HCT116 (cell line): ENCODE measurements around the gene ASGR2. TPM values are rescaled to one million over a fixed set of nuclear protein-coding genes. Genes with fewer than 3 reads are reported as not detected.

Source experiments
- ATAC-seq: fragments of 200-7000 bp; cut with Tn5 transposase; 2 replicates; pipeline ENCODE4 v1.9.1; 2020; ENCODE audit warnings: mild to moderate bottlenecking, moderate library complexity
- BruUV-seq: library from RNA; stranded (reverse); fragments of 400-500 nt; replicated peaks from 2 replicates; lab custom pipeline; 2021; lab: Mats Ljungman, UMichigan
- CTCF ChIA-PET: fragments of 300-600 bp; sonication (Branson Sonifier 250); formaldehyde crosslinking; loops from one replicate; lab custom pipeline; 2021; ENCODE audit warnings: antibody characterized with exemption; lab: Charles Lee
- POLR2A ChIA-PET: fragments of 300-600, 350-600 bp; sonication (Branson Sonifier 250); formaldehyde crosslinking; loops from one replicate; lab custom pipeline; 2021; ENCODE audit warnings: antibody characterized with exemption; lab: Charles Lee
- RAD21 ChIA-PET, 2 experiments: fragments of 300-600 bp; sonication (Branson Sonifier 250); formaldehyde crosslinking; loops; one replicate each; lab custom pipeline; 2023; ENCODE audit warnings: low total read pairs in 2 of 2; ENCODE audit not compliant: uncharacterized antibody in 2 of 2, unreplicated experiment in 2 of 2, low non-redundant PET in 1 of 2; lab: Charles Lee
- DNase-seq: peaks from one replicate; pipeline ENCODE4 v3.0.0-alpha.2; 2010; ENCODE audit warnings: low read depth, low spot score
- H2AFZ ChIP-seq: fragments of 200-600 bp; shearing (Covaris generic), sonication (generic); 2 replicates; pipeline ENCODE4 v1.6.1; 2017; ENCODE audit warnings: low read depth, mixed run types, mixed read lengths, antibody characterized with exemption, low read length; ENCODE audit not compliant: poor library complexity, severe bottlenecking
- H3K27ac ChIP-seq: 2 replicates; pipeline ENCODE4 v1.5.1; 2012; ENCODE audit warnings: low read depth, low read length
- H3K27me3 ChIP-seq: fragments of 200-600 bp; sonication (generic); 2 replicates; pipeline ENCODE4 v1.6.1; 2016; ENCODE audit warnings: mixed run types, low read length, mixed read lengths; ENCODE audit not compliant: insufficient read depth
- H3K36me3 ChIP-seq, 2 experiments: fragments of 200-500 bp in 1 of 2; fragments of 200-600 bp in 1 of 2; sonication (Bioruptor generic) in 1 of 2; sonication (generic) in 1 of 2; 2 replicates each; pipeline versions ENCODE4 v1.5.1 to v1.6.1; 2014 to 2016; ENCODE audit warnings: low read length in 2 of 2, inconsistent platforms in 1 of 2, mixed read lengths in 1 of 2, mixed run types in 1 of 2; ENCODE audit not compliant: insufficient read depth in 2 of 2, control insufficient read depth in 1 of 2
- H3K4me1 ChIP-seq, 2 experiments: fragments of 200-600 bp in 1 of 2; sonication (generic) in 1 of 2; 2 replicates each; pipeline versions ENCODE4 v1.5.1 to v1.6.1; 2012 to 2017; ENCODE audit warnings: low read length in 2 of 2, inconsistent platforms in 1 of 2, mild to moderate bottlenecking in 1 of 2, mixed read lengths in 1 of 2, mixed run types in 1 of 2, moderate library complexity in 1 of 2; ENCODE audit not compliant: insufficient read depth in 2 of 2, control insufficient read depth in 1 of 2
- H3K4me2 ChIP-seq: fragments of 200-600 bp; sonication (generic); 2 replicates; pipeline ENCODE4 v1.6.1; 2017; ENCODE audit warnings: mixed run types, low read length, mixed read lengths
- H3K4me3 ChIP-seq, 2 experiments: fragments of 200-600 bp in 1 of 2; sonication (generic) in 1 of 2; replicated peaks in 1 of 2; 2 replicates each; pipeline ENCODE4 v1.5.1; 2011 to 2016; ENCODE audit warnings: low read length in 2 of 2, control low read depth in 1 of 2, low read depth in 1 of 2, mild to moderate bottlenecking in 1 of 2, mixed read lengths in 1 of 2, mixed run types in 1 of 2
- H3K79me2 ChIP-seq: fragments of 200-600 bp; sonication (generic); 2 replicates; pipeline ENCODE4 v1.6.1; 2017; ENCODE audit warnings: mild to moderate bottlenecking, mixed run types, low read length, moderate library complexity, mixed read lengths; ENCODE audit not compliant: insufficient read depth
- H3K9ac ChIP-seq: fragments of 200-600 bp; sonication (generic); 2 replicates; pipeline ENCODE4 v1.6.1; 2016; ENCODE audit warnings: low read length, mixed read lengths
- H3K9me2 ChIP-seq: fragments of 200-600 bp; sonication (generic), shearing (Covaris generic); 2 replicates; pipeline ENCODE4 v1.6.1; 2017; ENCODE audit warnings: mixed run types, mild to moderate bottlenecking, moderate library complexity; ENCODE audit not compliant: insufficient read depth
- H3K9me3 ChIP-seq, 2 experiments: fragments of 200-500 bp in 1 of 2; fragments of 200-600 bp in 1 of 2; sonication (Bioruptor generic) in 1 of 2; sonication (generic) in 1 of 2; 2 replicates each; pipeline ENCODE4 v1.6.1; 2014 to 2017; ENCODE audit warnings: low read length in 2 of 2, mixed read lengths in 2 of 2, inconsistent platforms in 1 of 2, low read depth in 1 of 2, mild to moderate bottlenecking in 1 of 2, mixed run types in 1 of 2, moderate library complexity in 1 of 2; ENCODE audit not compliant: control insufficient read depth in 1 of 2, insufficient read depth in 1 of 2
- H4K20me1 ChIP-seq: fragments of 200-600 bp; sonication (generic), shearing (Covaris generic); 2 replicates; pipeline ENCODE4 v1.6.1; 2017; ENCODE audit warnings: mixed run types, mild to moderate bottlenecking, moderate library complexity; ENCODE audit not compliant: insufficient read depth
- CBX3 ChIP-seq: IDR thresholded peaks from 2 replicates; pipeline ENCODE4 v1.6.1; 2012; ENCODE audit warnings: low read depth
- CEBPB ChIP-seq: IDR thresholded peaks from 2 replicates; pipeline ENCODE4 v1.6.1; 2012; ENCODE audit warnings: low read depth
- EGR1 ChIP-seq: IDR thresholded peaks from 2 replicates; pipeline ENCODE4 v1.6.1; 2012; ENCODE audit warnings: low read depth
- ELF1 ChIP-seq: IDR thresholded peaks from 2 replicates; pipeline ENCODE4 v1.6.1; 2012; ENCODE audit warnings: low read depth, borderline replicate concordance
- FOSL1 ChIP-seq: IDR thresholded peaks from 2 replicates; pipeline ENCODE4 v1.6.1; 2012; ENCODE audit warnings: low read depth
- JUND ChIP-seq: IDR thresholded peaks from 2 replicates; pipeline ENCODE4 v1.6.1; 2012
- POLR2A ChIP-seq: IDR thresholded peaks from 2 replicates; pipeline ENCODE4 v1.7.0; 2011; ENCODE audit warnings: borderline replicate concordance; ENCODE audit not compliant: insufficient read depth, insufficient read length; ENCODE audit errors: extremely low read depth
- POLR2AphosphoS5 ChIP-seq: IDR thresholded peaks from 2 replicates; pipeline ENCODE4 v1.6.1; 2011; ENCODE audit warnings: mild to moderate bottlenecking, low read depth, low read length, moderate library complexity
- RAD21 ChIP-seq: IDR thresholded peaks from 2 replicates; pipeline ENCODE4 v1.6.1; 2012; ENCODE audit warnings: low read depth, mild to moderate bottlenecking
- SP1 ChIP-seq: IDR thresholded peaks from 2 replicates; pipeline ENCODE4 v1.6.1; 2012; ENCODE audit warnings: low read depth
- SRF ChIP-seq: IDR thresholded peaks from 2 replicates; pipeline ENCODE4 v1.6.1; 2012; ENCODE audit warnings: low read depth
- TCF7L2 ChIP-seq: IDR thresholded peaks from 2 replicates; pipeline ENCODE4 v1.7.0; 2011; ENCODE audit warnings: borderline replicate concordance, inconsistent platforms; ENCODE audit not compliant: insufficient read depth, insufficient read length; ENCODE audit errors: extremely low read depth
- YY1 ChIP-seq: IDR thresholded peaks from 2 replicates; pipeline ENCODE4 v1.6.1; 2011; ENCODE audit warnings: low read length, low read depth, moderate library complexity, mild to moderate bottlenecking; ENCODE audit not compliant: insufficient replicate concordance; ENCODE audit errors: extremely low read depth
- ZFX ChIP-seq: fragments of 450-650 bp; IDR thresholded peaks from 2 replicates; pipeline ENCODE4 v1.6.1; 2017
- ZNF274 ChIP-seq: fragments of 200-500 bp; sonication (Bioruptor generic); IDR thresholded peaks from 2 replicates; pipeline ENCODE4 v1.6.1; 2014; ENCODE audit warnings: mild to moderate bottlenecking, low read depth, low read length, inconsistent platforms
- intact Hi-C: fragments of 100-400 bp; cut with micrococcal nuclease; formaldehyde crosslinking; loops from 2 replicates; pipeline ENCODE4 v1.10.0; 2022
- total RNA-seq: library from RNA; stranded (reverse); gene quantifications from one replicate; pipeline ENCODE4 v1.2.1, GENCODE V29; 2021; ENCODE audit not compliant: unreplicated experiment
- TF ChIP-seq, protein P1 (sequence below): IDR thresholded peaks from 2 replicates; pipeline ENCODE4 v1.6.1; 2012
- TF ChIP-seq, protein P2 (sequence below): IDR thresholded peaks from 2 replicates; pipeline ENCODE4 v1.6.1; 2011; ENCODE audit warnings: mild to moderate bottlenecking, low read length, moderate library complexity; ENCODE audit not compliant: insufficient replicate concordance; ENCODE audit errors: extremely low read depth
- TF ChIP-seq, protein P3 (sequence below): IDR thresholded peaks from 2 replicates; pipeline ENCODE4 v1.6.1; 2012; ENCODE audit warnings: low read depth

The ASGR2 gene
- total RNA-seq, 1 experiment from 2014 or later, result 0.32 TPM

DNA sequence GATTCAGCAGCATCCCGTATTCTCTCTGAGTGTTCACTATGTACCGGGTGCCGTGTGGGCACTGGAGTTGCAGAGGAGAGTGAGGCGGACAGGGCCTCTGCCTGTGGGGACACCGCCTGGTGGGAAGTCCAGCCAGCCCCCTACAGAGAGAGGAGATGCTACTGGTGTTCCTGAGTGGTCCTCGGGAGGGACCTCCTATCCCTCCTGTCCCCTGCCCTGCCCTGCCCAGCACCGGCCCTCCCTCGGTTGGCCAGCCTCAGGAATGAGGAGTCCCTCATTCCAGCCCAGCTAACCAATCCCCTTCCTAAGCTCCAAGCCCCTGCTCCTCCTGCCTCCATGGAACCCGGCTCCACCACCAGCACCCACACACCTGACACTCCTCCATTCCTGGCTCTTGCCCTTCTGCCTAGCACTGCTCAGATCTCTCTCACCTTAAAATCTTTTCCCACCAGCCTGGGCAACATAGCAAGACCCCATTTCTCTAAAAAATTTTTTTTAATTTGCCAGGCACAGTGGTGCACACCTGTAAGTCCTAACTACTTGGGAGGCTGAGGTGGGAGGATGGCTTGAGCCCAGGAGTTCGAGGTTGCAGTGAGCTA is 2.0 kb downstream of the ASGR2 start:
- Histone ChIP-seq H3K9me2 (no peaks in the 10 kb centered on the region), H3K36me3 (no peaks in the 10 kb centered on the region), H3K4me1 (no peaks in the 10 kb centered on the region), H3K27ac (no peak overlapping the region), H4K20me1 (no peaks in the 10 kb centered on the region), H3K27me3 (no peaks in the 10 kb centered on the region), H3K79me2 (no peaks in the 10 kb centered on the region), H2AFZ (no peak overlapping the region), H3K9ac (no peak overlapping the region), H3K4me2 (no peak overlapping the region), H3K9me3 (no peaks in the 10 kb centered on the region), H3K4me3 (no peak overlapping the region)
- POLR2A ChIA-PET, result interaction anchor here (0.8 kb wide), 1 partner anchor 40 kb away, joined by 3 read pairs; no protein-coding TSS in a partner anchor
- ATAC-seq (no peak), DNase-seq (no peak)
- CTCF ChIA-PET, result no interaction called here
- intact Hi-C loops, result no loop called here
- TF ChIP-seq SP1 (no peak), TCF7L2 (no peak), ZNF274 (no peak), RAD21 (no peak), ELF1 (no peak), EGR1 (no peak), CEBPB (no peak), POLR2A (no peak), CBX3 (no peak), JUND (no peak), FOSL1 (no peak), SRF (no peak), YY1 (no peak), POLR2AphosphoS5 (no peak), ZFX (no peak)
- TF ChIP-seq, protein P1, sequence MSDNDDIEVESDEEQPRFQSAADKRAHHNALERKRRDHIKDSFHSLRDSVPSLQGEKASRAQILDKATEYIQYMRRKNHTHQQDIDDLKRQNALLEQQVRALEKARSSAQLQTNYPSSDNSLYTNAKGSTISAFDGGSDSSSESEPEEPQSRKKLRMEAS, result no peak
- TF ChIP-seq, protein P2, sequence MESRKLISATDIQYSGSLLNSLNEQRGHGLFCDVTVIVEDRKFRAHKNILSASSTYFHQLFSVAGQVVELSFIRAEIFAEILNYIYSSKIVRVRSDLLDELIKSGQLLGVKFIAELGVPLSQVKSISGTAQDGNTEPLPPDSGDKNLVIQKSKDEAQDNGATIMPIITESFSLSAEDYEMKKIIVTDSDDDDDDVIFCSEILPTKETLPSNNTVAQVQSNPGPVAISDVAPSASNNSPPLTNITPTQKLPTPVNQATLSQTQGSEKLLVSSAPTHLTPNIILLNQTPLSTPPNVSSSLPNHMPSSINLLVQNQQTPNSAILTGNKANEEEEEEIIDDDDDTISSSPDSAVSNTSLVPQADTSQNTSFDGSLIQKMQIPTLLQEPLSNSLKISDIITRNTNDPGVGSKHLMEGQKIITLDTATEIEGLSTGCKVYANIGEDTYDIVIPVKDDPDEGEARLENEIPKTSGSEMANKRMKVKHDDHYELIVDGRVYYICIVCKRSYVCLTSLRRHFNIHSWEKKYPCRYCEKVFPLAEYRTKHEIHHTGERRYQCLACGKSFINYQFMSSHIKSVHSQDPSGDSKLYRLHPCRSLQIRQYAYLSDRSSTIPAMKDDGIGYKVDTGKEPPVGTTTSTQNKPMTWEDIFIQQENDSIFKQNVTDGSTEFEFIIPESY, result no peak
- TF ChIP-seq, protein P3, sequence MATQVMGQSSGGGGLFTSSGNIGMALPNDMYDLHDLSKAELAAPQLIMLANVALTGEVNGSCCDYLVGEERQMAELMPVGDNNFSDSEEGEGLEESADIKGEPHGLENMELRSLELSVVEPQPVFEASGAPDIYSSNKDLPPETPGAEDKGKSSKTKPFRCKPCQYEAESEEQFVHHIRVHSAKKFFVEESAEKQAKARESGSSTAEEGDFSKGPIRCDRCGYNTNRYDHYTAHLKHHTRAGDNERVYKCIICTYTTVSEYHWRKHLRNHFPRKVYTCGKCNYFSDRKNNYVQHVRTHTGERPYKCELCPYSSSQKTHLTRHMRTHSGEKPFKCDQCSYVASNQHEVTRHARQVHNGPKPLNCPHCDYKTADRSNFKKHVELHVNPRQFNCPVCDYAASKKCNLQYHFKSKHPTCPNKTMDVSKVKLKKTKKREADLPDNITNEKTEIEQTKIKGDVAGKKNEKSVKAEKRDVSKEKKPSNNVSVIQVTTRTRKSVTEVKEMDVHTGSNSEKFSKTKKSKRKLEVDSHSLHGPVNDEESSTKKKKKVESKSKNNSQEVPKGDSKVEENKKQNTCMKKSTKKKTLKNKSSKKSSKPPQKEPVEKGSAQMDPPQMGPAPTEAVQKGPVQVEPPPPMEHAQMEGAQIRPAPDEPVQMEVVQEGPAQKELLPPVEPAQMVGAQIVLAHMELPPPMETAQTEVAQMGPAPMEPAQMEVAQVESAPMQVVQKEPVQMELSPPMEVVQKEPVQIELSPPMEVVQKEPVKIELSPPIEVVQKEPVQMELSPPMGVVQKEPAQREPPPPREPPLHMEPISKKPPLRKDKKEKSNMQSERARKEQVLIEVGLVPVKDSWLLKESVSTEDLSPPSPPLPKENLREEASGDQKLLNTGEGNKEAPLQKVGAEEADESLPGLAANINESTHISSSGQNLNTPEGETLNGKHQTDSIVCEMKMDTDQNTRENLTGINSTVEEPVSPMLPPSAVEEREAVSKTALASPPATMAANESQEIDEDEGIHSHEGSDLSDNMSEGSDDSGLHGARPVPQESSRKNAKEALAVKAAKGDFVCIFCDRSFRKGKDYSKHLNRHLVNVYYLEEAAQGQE, result no peak
- BruUV-seq, result no TSS peak
- RAD21 ChIA-PET, result no interaction called here
